Measurements from ENCODE around the gene GLMN.

- TF ChIP-seq, protein P1, sequence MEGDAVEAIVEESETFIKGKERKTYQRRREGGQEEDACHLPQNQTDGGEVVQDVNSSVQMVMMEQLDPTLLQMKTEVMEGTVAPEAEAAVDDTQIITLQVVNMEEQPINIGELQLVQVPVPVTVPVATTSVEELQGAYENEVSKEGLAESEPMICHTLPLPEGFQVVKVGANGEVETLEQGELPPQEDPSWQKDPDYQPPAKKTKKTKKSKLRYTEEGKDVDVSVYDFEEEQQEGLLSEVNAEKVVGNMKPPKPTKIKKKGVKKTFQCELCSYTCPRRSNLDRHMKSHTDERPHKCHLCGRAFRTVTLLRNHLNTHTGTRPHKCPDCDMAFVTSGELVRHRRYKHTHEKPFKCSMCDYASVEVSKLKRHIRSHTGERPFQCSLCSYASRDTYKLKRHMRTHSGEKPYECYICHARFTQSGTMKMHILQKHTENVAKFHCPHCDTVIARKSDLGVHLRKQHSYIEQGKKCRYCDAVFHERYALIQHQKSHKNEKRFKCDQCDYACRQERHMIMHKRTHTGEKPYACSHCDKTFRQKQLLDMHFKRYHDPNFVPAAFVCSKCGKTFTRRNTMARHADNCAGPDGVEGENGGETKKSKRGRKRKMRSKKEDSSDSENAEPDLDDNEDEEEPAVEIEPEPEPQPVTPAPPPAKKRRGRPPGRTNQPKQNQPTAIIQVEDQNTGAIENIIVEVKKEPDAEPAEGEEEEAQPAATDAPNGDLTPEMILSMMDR (IDR thresholded peaks at IDR 0.05), result no peak
- TF ChIP-seq ZFX (IDR thresholded peaks at IDR 0.05; ENCODE audit: borderline replicate concordance), result no peak
These were observed 68.1 kb downstream of the GLMN start for GRCh38 chr1:92230736-92231135.
